Cardiac muscle cell (in vitro differentiated cells and primary cell): ENCODE measurements around the gene NCF2. TPM values are rescaled to one million over a fixed set of nuclear protein-coding genes. Genes with fewer than 3 reads are reported as not detected.

Experiments used
- DNase-seq, 2 donors: peaks; one replicate each; pipeline versions ENCODE4 v3.0.0 to v3.0.0-alpha.2; 2010 to 2017; ENCODE audit warnings: low read depth in 1 of 2, low spot score in 1 of 2
- H3K27ac ChIP-seq: fragments of 200-600 bp; sonication (generic); 2 replicates; pipeline ENCODE4 v1.5.1; 2016
- H3K27me3 ChIP-seq: fragments of 200-600 bp; sonication (generic); 2 replicates; pipeline ENCODE4 v1.6.0; 2016; ENCODE audit warnings: control low read depth
- H3K36me3 ChIP-seq: fragments of 200-600 bp; sonication (generic); 2 replicates; pipeline ENCODE4 v1.5.1; 2016; ENCODE audit warnings: control low read depth
- H3K4me1 ChIP-seq: fragments of 200-600 bp; sonication (generic); 2 replicates; pipeline ENCODE4 v1.8.1; 2017; ENCODE audit warnings: low read depth, mild to moderate bottlenecking, mixed run types
- H3K4me3 ChIP-seq: fragments of 200-600 bp; sonication (generic); 2 replicates; pipeline ENCODE4 v1.5.1; 2016; ENCODE audit warnings: mild to moderate bottlenecking
- H3K9me3 ChIP-seq: fragments of 200-600 bp; sonication (generic); 2 replicates; pipeline ENCODE4 v1.5.1; 2017; ENCODE audit warnings: low read depth, mild to moderate bottlenecking, control low read depth
- polyA plus RNA-seq: library from polyadenylated mRNA; unstranded; fragments of >200 nt; fragmentation: Nextera tagmentation; extraction: Ambion mirVana; gene quantifications from 2 replicates; pipeline ENCODE4 v1.2.1, GENCODE V29; 2016
- total RNA-seq: library from RNA; depleted of rRNA; stranded (reverse); fragments of >200 nt; gene quantifications from 2 replicates; pipeline ENCODE4 v1.2.3, GENCODE V29; 2016
- TF ChIP-seq, protein P1 (sequence below): IDR thresholded peaks from 2 replicates; pipeline ENCODE4 v1.5.1; 2012; ENCODE audit warnings: low read depth, mild to moderate bottlenecking, low read length

Gene NCF2
- total and polyA plus RNA-seq, 2 experiments from 2014 or later, result 0.06 to 1.5 TPM

DNA sequence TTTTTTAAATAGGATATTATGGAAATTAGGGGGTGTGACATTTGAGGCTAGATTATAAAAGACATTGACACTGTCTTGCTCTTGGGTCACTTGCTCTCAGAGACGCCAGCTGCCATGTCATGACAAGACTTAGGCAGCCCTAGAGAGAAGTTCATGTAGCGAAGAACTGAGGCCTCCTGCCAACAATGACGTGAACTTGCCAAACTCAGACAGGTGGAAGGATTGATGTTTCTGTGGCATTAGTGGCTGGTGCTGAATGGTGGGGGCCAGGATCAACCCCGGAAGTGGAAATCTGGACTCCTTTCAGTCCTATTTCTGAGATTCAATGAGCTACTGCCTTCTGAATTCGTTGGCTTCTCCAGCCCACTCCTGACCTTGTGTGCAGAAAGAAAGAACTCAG lies 14.7 kb downstream of the NCF2 start:
- no peaks in the 10 kb centered on the region for H3K27me3 ChIP-seq
- TF ChIP-seq, protein P1, sequence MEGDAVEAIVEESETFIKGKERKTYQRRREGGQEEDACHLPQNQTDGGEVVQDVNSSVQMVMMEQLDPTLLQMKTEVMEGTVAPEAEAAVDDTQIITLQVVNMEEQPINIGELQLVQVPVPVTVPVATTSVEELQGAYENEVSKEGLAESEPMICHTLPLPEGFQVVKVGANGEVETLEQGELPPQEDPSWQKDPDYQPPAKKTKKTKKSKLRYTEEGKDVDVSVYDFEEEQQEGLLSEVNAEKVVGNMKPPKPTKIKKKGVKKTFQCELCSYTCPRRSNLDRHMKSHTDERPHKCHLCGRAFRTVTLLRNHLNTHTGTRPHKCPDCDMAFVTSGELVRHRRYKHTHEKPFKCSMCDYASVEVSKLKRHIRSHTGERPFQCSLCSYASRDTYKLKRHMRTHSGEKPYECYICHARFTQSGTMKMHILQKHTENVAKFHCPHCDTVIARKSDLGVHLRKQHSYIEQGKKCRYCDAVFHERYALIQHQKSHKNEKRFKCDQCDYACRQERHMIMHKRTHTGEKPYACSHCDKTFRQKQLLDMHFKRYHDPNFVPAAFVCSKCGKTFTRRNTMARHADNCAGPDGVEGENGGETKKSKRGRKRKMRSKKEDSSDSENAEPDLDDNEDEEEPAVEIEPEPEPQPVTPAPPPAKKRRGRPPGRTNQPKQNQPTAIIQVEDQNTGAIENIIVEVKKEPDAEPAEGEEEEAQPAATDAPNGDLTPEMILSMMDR, result no peak
- no peak overlapping the region for H3K27ac ChIP-seq
- peaks cover 35% of the 10 kb centered on the region for H3K4me1 ChIP-seq
- H3K9me3 ChIP-seq, result no peaks in the 10 kb centered on the region
- no peak overlapping the region for H3K4me3 ChIP-seq
- no peak for DNase-seq
- H3K36me3 ChIP-seq, result no peaks in the 10 kb centered on the region

DNA sequence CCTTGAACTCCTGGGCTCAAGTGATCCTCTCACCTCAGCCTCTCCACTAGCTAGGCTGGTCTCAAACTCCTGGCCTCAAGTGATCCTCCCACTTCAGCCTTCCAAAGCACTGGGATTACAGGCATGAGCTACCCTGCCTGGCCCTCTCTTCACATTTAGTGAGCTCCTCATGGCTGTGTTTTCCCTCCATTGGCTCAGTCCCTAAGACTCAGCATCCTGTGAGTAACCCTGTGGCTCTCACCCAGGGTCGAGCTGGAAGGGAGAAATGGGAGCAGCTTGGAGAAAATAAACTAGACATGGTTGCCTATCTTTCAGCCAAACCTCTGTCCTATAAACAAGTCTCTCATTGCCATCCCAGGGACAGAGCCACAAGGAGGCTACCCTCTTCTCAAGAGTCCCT lies 17.5 kb downstream of the NCF2 start:
- Histone ChIP-seq H3K4me3 (no peak overlapping the region), H3K4me1 (peaks cover 16% of the 10 kb centered on the region), H3K27me3 (no peaks in the 10 kb centered on the region), H3K9me3 (no peaks in the 10 kb centered on the region), H3K36me3 (no peaks in the 10 kb centered on the region), H3K27ac (no peak overlapping the region)
- TF ChIP-seq, protein P1, result no peak
- no peak for DNase-seq

DNA sequence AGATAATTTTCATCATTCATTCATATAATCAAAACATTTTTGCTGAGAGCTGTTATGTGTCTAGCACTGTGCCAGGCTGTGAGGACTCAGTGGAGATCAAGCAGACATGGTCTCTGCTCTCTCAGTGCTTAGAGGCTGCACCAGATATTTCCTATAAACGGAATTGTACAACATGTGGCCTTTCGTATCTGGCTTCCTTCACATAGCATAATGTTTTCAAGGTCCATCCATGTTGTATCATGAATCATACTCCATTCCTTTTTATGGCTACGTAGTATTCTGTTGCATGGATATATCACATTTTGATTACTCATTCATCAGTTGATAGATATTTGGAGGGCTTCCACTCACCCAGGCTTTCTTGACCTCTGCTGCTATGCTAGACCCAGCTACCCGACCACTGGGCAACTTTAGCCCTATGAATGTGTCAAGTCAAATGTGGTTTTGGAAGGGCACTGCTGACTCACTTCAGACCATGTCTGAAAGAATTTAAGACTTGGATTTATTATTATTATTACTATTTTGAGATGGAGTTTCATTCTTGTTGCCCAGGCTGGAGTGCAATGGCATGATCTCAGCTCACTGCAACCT lies 18.5 kb downstream of the NCF2 start:
- Histone ChIP-seq H3K27ac (no peak overlapping the region), H3K4me1 (peaks cover 7% of the 10 kb centered on the region), H3K9me3 (no peaks in the 10 kb centered on the region), H3K27me3 (no peaks in the 10 kb centered on the region), H3K4me3 (no peak overlapping the region), H3K36me3 (no peaks in the 10 kb centered on the region)
- TF ChIP-seq, protein P1, result no peak
- DNase-seq, result no peak

DNA sequence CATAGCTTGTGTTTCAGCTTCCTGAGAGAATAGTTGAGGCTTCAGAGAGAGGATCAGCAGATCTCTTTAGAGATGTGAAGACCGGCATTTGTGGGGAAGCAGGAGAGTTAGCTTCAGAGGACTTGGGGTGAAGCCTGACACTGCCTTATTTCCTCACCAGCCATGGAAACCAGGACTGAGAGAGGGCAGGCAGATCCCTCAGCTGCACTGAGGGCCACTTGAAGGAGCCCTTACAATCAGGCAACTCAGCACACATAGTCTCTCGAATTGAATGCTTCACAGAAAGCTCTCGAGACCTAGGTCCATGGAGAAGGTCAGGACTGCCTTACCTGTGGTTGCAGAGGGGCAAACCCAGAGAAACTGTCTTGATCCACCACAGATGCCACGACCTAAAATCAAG lies 19.8 kb downstream of the NCF2 start:
- H3K4me1 ChIP-seq, result no peaks in the 10 kb centered on the region
- no peak for DNase-seq
- TF ChIP-seq, protein P1, result no peak
- no peak overlapping the region for H3K27ac ChIP-seq
- no peaks in the 10 kb centered on the region for H3K36me3 ChIP-seq
- H3K4me3 ChIP-seq, result no peak overlapping the region
- no peaks in the 10 kb centered on the region for H3K9me3 ChIP-seq
- H3K27me3 ChIP-seq, result no peaks in the 10 kb centered on the region

DNA sequence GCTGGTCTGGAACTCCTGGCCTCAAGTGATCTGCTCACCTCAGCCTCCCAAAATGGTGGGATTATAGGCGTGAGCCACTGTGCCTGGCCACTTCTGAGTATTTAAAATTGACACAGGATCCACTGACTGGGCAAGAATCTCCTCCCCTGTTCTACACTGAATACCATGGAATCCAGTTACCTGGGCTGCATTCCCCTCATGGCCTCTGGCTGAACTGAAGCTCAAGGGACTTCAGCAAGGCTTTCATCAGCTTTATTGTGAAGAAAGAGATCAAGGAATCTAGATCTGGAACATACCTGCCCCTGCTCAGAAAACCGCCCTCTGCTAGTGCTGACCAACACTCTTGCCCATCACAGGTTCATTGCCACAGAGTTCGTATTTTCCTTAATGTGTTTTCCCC lies 20.5 kb downstream of the NCF2 start:
- Histone ChIP-seq H3K4me3 (no peak overlapping the region), H3K9me3 (no peaks in the 10 kb centered on the region), H3K4me1 (no peaks in the 10 kb centered on the region), H3K36me3 (no peaks in the 10 kb centered on the region), H3K27ac (no peak overlapping the region), H3K27me3 (no peaks in the 10 kb centered on the region)
- no peak for DNase-seq
- TF ChIP-seq, protein P1, result no peak
